Cardiac septum (tissue), 1 donor: ENCODE results near the gene SLC5A12. TPM values are rescaled to one million over a fixed set of nuclear protein-coding genes. Genes with fewer than 3 reads are reported as not detected.

ENCODE experiments used
- DNase-seq: peaks from one replicate; pipeline ENCODE4 v3.0.0-alpha.2; 2020; ENCODE audit warnings: low spot score
- intact Hi-C: fragments of 100-400 bp; cut with DNase I; formaldehyde crosslinking; loops from one replicate; pipeline ENCODE4 v1.14.0; 2022
- long read RNA-seq: library from polyadenylated mRNA; unstranded; transcript quantifications from one replicate; pipeline ENCODE4 v2.0.0, GENCODE V29; 2021
- total RNA-seq: library from RNA; stranded (reverse); fragmentation: NEBNext Ultra II Directional; extraction: Animal tissue kit (Norgen Biotek cat#: 25700); gene quantifications from one replicate; pipeline ENCODE4 v1.2.1, GENCODE V29; 2021
- donor health status: DM: no; HTN: no; CAD: no.

SLC5A12 gene, protein sequence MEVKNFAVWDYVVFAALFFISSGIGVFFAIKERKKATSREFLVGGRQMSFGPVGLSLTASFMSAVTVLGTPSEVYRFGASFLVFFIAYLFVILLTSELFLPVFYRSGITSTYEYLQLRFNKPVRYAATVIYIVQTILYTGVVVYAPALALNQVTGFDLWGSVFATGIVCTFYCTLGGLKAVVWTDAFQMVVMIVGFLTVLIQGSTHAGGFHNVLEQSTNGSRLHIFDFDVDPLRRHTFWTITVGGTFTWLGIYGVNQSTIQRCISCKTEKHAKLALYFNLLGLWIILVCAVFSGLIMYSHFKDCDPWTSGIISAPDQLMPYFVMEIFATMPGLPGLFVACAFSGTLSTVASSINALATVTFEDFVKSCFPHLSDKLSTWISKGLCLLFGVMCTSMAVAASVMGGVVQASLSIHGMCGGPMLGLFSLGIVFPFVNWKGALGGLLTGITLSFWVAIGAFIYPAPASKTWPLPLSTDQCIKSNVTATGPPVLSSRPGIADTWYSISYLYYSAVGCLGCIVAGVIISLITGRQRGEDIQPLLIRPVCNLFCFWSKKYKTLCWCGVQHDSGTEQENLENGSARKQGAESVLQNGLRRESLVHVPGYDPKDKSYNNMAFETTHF
- 0.11 TPM for total RNA-seq
- long read RNA-seq: 0 reads

DNA sequence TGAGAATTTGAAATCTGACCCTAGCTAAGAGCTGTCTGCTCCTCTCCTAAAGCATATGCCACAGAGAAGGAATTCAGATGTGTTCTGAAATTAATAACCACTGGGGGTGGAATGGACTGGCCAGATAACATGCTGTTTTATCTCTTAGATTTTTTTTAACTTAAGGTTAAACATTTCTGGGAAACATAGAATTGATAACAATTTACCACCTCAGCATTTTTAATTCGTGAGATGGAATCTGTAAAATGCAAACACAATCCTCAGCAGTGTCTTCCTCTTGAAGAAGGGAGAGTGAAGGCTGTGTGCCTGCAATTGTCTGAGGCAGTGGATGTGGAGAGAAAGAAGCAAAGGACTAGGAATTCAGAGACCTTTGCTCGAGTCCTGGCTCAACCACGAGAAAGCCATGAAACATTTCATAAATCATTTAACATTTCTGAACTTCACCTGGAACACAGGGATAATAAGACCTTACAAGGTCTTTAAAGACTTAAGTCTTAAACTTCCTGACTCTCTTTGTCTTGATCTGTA, at the start of gene SLC5A12:
SLC5A12 (minus strand) TSS at position 113 of the 528 bp plus-strand sequence. CDS start 346 bp downstream, outside the sequence.
- DNase-seq: no peak
- intact Hi-C loops: no loop called here

DNA sequence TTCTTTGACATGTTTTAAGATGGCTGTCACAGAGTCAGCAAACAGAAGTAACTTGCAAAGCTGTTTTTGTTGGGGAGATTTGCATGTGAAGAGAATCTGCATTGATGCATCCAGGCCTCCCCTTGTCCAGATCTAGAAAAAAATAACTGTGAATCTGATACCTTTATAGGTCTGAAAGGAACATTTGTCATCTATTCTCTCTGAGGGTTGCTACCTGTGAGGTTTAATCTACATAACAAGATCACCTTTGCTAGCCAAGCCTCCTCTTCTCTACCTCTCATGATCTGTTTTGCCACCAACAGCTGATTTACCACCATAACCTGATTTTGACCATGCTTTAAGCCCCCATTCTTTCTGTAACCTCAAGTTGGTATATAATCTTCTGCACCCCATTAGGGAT, 47.2 kb upstream of the SLC5A12 start:
- intact Hi-C loops: no loop called here
- no peak for DNase-seq

DNA sequence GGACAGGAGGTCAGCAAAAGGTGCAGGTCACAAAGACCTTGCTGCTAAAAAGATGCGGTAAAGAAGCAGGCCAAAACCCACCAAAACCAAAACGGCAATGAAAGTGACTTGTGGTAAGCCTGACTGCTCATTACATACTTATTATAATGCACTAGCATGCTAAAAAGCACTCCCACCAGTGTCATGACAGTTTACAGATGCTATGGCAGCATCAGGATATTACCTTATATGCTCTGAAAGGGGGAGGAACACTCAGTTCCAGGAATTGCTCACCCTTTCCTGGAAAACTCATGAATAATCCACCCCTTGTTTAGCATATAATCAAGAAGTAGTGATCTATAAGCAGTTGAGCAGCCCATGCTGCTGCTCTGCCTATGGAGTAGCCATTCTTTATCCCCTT, 45.2 kb upstream of the SLC5A12 start:
- intact Hi-C loops: no loop called here
- no peak for DNase-seq

DNA sequence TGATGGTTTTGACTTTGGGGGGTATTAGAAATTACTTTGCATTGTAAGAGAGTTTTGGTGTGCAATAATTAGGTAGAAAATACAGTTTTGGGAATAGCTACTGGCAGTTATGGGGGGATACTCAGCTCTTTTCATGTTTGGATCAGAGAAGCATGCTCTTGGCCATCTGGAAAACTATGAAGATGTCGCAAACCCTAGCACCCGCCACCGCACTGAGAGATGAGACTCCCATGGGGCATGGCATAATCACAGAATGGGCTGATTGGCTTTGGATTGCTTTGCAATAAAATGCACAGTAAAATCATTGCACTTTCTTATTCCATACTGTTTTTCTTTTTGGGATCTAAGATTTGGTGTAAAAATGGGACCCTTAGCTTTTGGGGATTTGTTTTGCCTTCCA, 43.5 kb upstream of the SLC5A12 start:
- intact Hi-C loops: no loop called here
- no peak for DNase-seq

DNA sequence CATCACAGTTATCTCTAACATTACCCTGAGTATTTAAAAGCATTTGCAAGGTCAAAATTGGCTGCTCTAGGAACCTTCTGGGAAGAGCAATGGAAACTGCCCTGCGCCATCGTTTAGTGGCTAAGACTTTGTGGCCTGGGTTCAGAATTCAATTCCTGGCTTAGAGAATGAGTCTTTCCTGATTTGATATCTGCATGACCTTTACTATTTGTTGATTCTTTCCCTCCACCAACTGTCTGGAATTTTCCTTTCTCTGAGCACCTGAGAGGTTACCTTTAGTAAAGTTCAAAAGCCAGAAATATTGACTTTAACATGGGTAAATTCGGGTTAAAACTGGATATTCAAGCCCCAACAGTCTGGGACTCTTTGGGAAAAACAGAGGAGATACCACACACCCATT, 43.0 kb upstream of the SLC5A12 start:
- intact Hi-C loops: no loop called here
- no peak for DNase-seq

DNA sequence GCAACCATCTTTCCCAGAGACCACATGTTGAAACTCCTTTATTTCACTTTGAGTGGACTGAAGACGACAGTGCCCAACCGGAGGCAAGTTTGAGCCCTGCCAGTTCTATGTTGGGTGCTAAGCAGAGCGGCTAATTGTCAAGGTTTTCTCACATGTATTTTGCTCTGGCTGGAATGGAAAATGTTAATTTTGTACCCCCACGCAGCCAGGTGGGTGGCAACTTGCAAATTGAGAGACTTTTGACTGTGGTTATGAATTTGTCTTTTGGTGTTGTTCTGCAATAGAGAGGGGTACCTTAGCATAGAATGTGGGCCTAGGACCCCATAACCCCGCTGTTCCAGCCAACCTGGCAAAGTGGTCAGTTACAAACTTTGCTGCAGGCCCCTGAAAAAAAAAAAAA, 42.5 kb upstream of the SLC5A12 start:
- DNase-seq: no peak
- intact Hi-C loops: no loop called here

DNA sequence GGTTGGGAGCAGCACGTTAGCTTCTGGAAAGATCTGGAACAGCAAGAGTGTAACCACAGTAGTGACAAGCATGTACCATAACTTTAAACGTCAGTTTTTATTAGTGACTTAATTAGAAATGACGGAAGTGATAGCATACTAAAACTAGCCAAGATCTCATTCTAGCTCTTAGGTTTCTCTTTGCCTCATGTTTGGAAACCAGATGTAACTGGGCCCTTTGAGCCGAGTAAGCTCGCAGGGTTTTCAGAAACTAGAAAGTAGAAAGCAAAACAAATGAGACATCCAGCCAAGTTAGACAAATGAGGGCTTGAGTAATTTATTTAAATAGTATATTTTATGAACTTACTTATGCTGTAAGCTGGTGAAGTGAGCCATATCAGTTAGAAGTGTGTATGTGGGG, 40.2 kb upstream of the SLC5A12 start:
- intact Hi-C loops: no loop called here
- no peak for DNase-seq

DNA sequence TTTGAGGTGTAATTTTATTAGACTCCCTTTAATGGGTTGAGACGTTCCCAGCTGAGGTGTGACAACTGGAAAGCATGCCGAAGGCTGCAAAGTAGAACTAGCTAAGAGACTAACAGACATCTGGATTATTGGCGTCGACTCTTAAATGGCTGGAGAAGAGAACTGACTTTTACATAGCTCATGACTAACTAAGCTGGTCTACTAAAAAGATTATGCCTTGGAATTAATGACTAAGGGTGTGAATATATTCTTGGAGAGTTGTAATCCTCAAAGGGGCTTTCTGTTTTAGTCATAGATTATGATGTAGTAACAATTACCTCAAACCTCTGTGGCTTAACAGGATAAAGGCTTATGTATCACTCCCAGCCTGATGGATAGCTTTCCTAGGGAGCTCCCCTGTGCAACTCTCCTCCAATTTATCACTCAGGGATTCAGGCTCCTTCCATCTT, 39.5 kb upstream of the SLC5A12 start:
- DNase-seq: no peak
- intact Hi-C loops: no loop called here

DNA sequence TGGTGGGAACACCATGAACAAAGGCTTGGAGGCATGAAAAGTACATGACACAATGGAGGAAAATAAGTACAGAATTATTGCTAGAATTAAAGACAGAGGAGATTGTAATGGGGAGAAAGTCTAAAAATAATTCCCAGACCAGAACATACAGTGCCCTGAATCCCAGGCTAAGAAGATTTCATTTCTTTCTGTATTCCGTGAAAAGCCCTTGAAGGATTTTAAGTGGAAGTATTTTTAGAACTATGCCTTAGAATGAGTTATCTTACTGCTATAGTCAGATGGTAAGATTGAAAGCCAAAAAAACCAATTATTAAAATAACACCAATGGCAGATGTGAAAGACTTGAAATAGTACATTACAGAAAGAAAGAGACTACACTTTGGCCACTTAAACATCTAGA, 36.1 kb upstream of the SLC5A12 start:
- intact Hi-C loops: no loop called here
- no peak for DNase-seq

DNA sequence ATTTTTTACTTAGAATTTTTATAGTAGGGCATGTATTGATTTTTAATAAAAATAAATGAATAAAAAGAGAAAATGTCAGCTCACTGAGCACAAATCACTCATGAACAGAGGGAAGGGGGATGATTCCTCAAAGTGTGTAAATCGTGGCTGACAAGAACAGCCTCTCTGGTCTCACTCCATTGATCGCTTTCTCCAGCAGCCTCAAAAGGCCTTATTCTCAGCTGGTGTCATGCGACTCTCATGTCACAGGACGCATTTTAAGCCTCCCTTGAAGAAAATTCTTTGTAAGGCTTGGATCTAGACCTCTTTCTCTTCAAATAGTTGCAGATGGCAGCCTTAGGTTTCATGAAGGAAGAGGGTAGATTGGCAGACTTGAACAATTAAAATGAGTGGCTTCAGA, 33.9 kb upstream of the SLC5A12 start:
- intact Hi-C loops: no loop called here

DNA sequence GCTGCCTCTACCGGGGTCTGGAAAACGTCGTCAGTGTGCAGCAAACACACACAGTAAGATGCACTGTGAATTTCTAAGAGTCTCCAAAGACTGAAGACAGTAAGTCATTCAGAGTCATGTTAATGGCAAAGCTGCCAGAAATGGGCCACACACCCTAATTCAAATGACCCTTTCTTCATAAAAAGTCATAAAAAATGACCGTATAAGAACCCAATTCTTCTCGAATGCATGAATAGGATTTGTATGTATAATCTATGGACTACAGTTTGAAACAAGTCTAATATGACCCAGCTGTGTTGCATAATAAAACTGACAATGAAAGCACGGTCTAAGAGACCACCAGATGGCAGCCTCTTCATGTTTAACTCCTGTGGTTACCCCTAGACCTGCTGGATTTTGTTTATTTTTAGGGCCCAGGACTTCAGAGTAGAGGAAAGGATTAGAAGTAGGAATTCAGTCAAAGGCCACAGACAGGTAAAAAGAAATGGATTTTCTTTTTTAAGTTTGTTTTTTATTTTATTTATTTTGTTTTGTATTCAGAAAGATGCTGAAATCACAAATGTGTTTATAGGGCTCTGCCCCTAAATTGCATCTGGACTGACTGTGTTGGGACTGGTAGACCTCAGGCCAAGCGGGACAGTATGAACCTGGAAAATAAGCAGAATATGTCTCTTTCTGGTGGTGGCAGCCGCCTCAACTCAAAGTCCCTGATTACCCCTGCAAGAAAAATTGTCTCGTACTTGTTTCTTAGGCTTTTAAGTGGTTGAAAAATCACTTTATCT, 32.1 kb upstream of the SLC5A12 start:
- intact Hi-C loops: loop anchor here (5.0 kb wide), 1 partner anchor 408 kb away; no protein-coding TSS in a partner anchor
- no peak for DNase-seq

More for the DNA sequence above, 33.9 kb upstream of the SLC5A12 start:
- no peak for DNase-seq

DNA sequence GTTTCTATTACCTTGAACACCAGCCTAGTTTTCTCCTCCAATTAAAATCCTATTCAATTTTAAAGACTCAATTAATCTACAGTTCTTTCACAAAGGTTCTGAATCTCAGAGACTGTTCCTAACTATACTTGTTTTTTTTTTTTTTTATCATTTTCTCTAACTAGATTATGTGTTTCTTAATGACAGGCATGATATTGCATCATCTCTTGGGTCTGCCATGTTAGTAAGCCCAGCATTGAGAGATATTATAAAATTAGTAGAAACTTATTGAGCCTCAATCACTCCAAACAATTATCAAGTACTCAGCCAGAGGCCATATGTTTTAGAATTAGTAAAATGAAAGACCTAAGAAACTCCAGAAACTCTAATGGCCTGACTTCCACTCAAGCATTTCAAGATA, 28.1 kb upstream of the SLC5A12 start:
- intact Hi-C loops: loop anchor here (5.0 kb wide), 1 partner anchor 412 kb away; no protein-coding TSS in a partner anchor
- DNase-seq: no peak

DNA sequence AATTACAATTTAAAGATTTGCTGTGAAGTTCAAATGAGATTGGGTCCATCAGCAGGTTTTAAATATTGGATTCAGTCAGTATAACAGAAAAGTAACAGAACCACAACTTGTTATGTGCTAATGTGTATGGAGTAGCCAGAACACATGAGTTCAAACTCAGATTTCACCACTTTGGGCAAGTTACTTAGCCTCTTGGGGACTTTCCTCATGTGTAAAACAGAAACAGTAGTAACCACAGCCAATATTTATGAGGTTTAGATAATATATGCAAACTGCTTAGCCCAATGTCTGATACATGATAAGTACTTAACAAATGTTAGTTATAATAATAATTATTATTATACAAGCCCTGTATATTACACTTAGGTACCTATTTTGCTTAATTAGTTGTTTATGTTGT, 21.8 kb upstream of the SLC5A12 start:
- intact Hi-C loops: no loop called here
- DNase-seq: no peak

DNA sequence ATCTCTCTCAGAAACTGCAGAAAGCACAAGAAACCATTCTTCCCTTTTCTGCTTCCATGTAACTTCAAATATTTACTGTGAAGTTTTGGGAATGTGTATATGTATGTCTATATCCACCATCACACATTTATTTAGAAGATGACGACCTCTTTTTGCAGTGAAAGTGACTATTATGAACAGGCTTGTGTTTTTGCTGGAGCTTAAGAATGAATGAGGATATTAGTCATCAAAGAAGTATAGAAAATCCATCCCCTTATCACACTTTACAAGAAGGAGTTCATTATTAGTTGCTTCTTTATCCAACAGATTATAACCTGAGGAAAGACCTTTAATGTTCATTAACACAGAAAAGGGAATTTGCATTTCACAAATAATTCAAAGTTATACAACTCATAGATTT, 21.1 kb upstream of the SLC5A12 start:
- intact Hi-C loops: no loop called here
- no peak for DNase-seq

DNA sequence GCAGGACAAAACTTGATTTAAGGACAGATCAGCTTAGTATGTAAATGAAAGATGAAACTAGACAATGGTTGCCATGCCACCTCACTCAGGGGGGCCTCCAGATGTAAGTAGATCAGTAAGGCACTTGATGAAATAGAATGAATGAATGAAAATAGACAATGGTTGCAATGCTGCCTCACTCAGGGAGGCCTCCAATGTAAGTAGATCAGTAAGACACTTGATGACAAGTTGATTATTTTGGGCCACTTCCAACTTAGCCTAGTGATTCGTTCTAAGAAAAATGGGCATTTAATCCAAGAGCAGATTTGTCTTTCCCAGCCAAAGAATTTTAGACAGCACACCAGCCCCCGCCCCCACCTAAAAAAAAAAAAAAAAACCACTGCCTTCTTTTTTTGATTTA, 19.2 kb upstream of the SLC5A12 start:
- intact Hi-C loops: no loop called here
- DNase-seq: no peak

DNA sequence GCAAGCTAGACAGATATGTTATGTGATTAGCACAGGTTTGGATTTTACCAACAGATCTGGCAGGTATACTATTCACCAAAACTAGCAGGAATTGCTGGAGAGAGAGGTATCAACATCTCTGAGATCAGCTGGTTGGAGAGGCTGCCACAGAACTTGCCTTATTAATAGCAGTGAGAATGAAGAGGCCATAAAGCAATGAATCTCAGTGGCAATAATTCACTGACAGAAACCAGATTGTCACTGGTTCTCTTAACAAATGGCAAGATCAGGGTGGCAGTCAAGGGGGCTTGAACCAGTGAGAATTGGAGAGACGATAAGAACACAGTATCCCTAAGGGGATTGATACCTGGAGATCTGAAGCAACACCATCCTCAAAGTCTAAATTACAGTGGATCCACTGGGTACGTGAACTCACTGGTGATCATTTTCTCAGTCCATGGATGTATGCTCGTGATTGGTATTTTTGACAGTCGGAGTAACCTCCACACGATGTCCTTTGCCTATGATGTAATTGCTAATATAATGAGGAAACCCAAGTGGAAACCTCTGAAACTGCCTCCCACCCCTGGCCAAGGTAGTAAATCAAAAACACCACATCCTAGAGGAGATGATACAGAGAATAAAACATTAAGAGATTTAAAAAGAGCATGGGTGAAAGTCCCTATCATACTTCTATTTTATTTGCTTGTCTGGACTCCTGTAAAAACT, 17.7 kb upstream of the SLC5A12 start:
- no peak for DNase-seq
- intact Hi-C loops: no loop called here

DNA sequence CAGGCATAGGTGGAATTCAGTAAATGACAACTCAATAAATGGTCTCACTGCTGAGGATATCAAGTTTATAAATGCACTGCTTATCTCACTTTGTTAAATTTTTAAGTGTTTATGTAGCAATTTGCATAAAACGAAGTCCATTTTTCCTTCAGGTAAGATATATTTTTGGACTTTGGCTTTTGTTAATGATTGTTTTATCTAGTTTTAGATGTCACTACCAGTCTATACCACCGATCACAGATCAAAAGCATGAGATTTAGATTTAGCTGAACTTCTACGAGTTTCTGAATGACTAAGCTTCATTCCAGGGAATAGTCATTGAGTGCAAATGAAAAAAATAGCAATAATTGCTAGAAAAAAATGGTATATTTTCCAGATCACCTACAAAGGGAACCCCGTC, 12.8 kb upstream of the SLC5A12 start:
- intact Hi-C loops: no loop called here
- DNase-seq: no peak

DNA sequence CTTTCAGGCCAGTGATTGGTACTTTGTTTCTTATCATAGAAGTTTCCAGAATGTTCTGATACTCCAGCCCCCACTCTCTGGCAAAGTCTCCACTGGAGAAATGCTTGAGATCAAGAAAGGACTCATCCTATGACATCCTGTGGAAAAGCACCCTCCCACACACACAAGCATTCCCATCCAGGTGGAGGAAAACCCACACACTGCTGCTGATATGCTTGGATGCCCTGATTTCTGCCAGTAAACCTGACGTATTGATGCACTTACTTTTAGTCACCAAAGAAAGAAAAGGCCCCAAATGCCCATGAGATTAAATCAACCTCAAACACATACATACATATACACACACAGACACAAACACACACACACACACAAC, 9.2 kb upstream of the SLC5A12 start:
- intact Hi-C loops: no loop called here
- no peak for DNase-seq

DNA sequence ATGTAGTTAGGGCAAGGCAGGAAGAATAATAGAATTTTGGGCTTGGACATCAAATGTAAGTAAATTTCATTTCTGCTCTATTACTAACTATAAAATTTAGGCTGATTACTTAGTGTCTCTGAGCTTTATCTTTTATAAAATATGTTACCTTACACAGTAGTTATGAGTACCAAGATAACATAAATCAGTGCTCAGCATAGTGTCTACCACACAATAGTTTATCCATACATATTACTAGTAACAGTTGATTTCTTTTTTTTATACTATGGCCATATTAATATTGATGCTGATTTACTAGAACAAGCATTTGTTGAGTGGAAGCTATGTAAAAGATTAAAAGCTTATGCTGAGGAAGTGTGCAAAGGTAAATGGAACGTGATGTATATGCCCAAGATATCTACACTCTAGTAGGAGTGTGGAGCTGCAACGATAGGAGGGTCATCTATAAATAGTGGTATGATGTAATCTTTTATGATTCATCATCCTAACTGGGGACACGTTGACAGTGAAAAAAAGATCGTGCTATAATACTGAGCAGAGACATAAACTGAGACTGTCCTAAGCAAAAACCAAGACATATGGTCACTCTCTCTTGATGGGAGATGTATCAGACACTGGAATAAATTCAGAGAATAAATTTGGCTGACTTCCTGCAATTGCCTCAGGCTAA, 8.7 kb upstream of the SLC5A12 start:
- intact Hi-C loops: no loop called here
- DNase-seq: no peak
